Activated T-cell treated with anti-CD3 and anti-CD28 coated beads for 1 hour (primary cell): ENCODE data around the gene PRSS1.
"Not testable (repeated sequence)": the region's sequence is repeated elsewhere in the genome, so short reads cannot be mapped to it uniquely, and the experiment has no call there.

Experiments
- DNase-seq: peaks from one replicate; pipeline ENCODE4 v3.0.0-alpha.2; 2020; ENCODE audit warnings: low read depth

Gene PRSS1

DNA sequence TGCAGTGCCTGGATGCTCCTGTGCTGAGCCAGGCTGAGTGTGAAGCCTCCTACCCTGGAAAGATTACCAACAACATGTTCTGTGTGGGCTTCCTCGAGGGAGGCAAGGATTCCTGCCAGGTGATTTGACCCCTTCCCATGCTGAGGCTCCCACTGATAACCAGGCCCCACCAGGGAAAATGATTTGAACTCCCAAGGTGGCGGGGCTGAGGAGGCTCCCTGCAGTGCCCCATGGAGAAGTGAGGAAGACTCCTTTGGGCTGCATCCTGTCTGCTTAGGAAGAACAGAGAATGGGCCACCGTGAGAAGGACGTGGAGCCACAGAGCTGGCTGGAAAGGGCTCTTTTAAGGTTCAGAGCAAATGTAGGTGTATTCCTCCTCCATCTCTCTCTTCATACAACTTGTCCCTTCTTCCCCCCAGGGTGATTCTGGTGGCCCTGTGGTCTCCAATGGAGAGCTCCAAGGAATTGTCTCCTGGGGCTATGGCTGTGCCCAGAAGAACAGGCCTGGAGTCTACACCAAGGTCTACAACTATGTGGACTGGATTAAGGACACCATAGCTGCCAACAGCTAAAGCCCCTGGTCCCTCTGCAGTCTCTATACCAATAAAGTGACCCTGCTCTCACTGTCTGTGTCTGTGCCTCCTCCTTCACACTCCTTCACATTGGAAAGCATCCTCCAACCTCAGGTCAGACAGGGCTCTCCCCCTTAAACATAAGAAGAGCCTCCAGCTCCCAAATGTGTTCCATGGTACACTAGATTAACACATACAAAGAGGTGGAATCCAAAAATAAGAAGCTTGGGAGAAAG lies 24.9 kb downstream of the PRSS1 start:
- no peak for DNase-seq

DNA sequence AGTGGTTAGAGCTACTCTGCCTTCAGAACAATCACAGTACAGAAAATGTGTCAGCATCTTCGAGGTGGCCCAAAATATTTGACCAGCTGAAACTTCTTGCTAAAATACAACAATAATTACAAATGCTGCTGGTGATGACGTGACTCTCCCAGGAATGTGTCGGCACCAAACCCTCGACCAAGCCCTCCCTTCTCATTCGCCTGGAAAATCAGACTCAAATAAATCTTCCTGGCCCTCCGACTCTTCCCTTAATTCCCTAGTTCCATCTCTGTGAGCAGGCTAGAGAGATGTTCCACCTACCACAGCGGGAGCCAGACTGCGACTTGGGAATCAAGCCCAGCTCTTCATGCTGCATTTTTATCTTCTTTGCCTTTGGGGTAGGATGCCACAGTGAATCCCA lies 25.6 kb downstream of the PRSS1 start:
- DNase-seq: no peak

- DNase-seq: not testable (repeated sequence)
These were observed 26.3 kb downstream of the PRSS1 start for GRCh38 chr7:142775351-142776115.

DNA sequence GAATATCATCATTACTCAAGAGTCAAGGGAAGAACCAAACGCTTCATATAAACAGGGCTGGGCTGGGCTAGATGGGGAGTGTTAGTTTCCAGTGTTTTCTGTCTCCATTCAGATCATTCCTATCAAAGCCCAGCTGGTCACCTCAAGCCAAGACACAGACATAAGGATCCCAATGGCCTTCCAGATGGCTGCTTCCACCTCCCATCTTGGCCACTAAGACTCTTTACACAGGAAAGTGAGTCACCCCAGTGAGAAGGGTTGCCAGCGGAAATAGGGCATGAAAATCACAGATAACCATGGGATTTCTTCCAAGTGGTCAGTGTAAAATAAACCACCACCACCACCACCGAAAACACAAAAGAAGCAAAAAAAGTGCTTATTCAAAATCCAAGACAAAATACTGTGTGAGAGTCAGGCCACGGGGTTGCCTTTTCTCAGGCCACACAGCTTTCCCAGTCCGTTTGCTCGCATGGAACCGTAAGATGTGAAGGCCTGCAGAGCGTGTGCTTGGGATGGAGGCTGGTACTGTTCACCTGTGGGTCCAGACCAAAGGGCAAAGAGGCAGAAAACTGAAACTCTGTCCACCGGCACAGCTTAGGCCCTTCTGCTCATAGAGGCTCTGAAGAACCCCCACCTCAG lies 27.1 kb downstream of the PRSS1 start:
- DNase-seq: no peak

DNA sequence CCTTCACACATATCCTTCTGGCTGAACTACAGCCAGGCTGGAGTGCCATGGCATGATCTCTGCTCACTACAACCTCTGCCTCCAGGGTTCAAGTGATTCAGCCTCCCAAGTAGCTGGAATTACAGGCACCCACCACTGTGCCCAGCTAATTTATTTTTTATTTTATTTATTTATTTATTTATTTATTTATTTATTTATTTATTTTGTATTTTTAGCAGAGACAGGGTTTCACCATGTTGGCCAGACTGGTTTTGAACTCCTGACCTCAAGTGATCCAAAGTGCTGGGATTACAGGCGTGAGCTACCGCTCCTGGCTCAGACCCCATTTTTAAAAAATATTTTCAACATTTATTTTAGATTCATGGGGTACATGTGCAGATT lies 27.6 kb downstream of the PRSS1 start:
- not testable (repeated sequence) for DNase-seq

- DNase-seq: no peak
These were observed 28.0 kb downstream of the PRSS1 start for GRCh38 chr7:142777318-142777717.

- peak; percentile 64 for DNase-seq
These were observed 33.9 kb downstream of the PRSS1 start for GRCh38 chr7:142782922-142783900.

DNA sequence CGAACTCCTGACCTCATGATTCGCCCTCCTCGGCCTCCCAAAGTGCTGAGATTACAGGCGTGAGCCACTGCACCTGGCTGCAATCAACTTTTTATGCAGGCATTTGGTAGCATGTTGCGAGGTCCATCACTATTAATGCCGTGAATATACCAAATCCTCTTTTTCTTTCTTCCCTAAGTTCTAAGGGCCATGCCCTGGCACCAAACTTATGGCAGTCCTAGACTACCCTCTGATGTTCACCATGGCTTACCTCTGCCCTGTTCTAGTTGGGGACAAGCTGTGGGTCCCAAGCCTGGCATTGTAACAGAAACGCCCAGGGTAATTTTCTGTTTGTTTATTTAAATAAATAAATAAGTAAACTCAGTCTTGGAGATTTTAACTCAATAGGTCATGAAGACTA lies 34.8 kb downstream of the PRSS1 start:
- DNase-seq: no peak

DNA sequence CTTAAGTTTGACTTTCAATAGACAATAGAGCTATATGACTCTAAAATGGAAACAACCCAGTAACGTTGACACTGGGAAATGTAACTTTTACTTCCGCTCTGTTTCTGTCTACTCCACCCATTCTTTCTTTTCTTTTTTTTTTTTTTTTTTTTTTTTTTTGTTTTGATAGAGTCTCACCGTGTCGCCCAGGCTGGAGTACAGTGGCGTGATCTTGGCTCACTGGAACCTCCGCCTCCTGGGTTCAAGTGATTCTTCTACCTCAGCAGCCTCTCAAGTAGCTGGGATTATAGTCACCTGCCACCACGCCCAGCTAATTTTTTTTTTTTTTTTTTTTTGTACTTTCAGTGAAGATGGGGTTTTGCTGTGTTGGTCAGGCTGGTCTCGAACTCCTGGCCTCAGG lies 35.4 kb downstream of the PRSS1 start:
- DNase-seq: no peak

GRCh38 chr7:142785841-142786250 lies 36.6 kb downstream of the PRSS1 start:
- DNase-seq: peak; percentile 61

DNA sequence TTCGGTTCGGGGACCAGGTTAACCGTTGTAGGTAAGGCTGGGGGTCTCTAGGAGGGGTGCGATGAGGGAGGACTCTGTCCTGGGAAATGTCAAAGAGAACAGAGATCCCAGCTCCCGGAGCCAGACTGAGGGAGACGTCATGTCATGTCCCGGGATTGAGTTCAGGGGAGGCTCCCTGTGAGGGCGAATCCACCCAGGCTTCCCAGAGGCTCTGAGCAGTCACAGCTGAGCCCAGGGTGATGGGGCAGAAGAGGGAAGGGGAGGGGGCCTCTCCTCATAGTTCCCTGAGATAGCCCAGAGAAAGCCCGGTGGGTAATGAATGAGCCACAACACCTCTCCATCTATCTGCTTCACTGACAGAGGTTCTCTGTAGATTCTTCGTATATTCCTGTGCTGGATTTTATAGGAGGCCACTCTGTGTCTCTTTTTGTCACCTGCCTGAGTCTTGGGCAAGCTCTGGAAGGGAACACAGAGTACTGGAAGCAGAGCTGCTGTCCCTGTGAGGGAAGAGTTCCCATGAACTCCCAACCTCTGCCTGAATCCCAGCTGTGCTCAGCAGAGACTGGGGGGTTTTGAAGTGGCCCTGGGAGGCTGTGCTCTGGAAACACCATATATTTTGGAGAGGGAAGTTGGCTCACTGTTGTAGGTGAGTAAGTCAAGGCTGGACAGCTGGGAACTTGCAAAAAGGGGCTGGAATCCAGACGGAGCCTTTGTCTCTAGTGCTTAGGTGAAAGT lies 37.9 kb downstream of the PRSS1 start:
- no peak for DNase-seq

- no peak for DNase-seq
These were observed 38.5 kb downstream of the PRSS1 start for GRCh38 chr7:142787783-142788182.

- DNase-seq: no peak
These were observed 39.3 kb downstream of the PRSS1 start for GRCh38 chr7:142788303-142789289.

DNA sequence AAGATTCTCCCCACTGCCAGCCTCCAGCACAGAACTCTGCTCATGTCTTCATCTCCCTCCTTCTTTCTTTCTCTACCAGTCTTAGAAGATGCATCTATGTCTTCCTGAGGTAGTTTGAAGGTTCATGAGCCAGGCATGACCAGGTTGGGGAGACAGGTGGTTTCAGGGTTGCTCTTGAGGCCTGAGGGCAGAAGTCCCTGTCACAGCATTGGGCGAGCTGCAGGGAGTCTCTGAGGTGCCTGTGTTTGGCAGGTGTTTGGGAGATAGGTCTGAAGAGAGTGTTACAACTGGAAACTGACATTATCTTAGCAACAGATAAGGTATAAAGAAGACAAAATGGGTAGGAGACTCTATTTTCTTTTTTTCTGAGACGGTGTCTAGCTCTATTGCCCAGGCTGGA lies 40.2 kb downstream of the PRSS1 start:
- no peak for DNase-seq

- DNase-seq: no peak
These were observed 40.8 kb downstream of the PRSS1 start for GRCh38 chr7:142790056-142790455.

- DNase-seq: no peak
These were observed 41.3 kb downstream of the PRSS1 start for GRCh38 chr7:142790555-142790954.

DNA sequence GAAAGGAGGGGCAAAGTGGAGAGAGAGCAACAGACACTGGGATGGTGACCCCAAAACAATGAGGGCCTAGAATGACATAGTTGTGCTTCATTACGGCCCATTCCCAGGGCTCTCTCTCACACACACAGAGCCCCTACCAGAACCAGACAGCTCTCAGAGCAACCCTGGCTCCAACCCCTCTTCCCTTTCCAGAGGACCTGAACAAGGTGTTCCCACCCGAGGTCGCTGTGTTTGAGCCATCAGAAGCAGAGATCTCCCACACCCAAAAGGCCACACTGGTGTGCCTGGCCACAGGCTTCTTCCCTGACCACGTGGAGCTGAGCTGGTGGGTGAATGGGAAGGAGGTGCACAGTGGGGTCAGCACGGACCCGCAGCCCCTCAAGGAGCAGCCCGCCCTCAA lies 42.2 kb downstream of the PRSS1 start:
- no peak for DNase-seq

GRCh38 chr7:142792129-142792528 lies 42.9 kb downstream of the PRSS1 start:
- DNase-seq: no peak

GRCh38 chr7:142792593-142792992 lies 43.3 kb downstream of the PRSS1 start:
- DNase-seq: no peak

DNA sequence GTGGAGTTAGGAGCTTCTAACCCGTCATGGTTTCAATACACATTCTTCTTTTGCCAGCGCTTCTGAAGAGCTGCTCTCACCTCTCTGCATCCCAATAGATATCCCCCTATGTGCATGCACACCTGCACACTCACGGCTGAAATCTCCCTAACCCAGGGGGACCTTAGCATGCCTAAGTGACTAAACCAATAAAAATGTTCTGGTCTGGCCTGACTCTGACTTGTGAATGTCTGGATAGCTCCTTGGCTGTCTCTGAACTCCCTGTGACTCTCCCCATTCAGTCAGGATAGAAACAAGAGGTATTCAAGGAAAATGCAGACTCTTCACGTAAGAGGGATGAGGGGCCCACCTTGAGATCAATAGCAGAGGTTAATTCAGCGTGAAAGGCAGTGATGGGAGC lies 43.9 kb downstream of the PRSS1 start:
- DNase-seq: no peak
